HepG2 (cell line): ENCODE measurements around the gene CAMK2A. TPM values are rescaled to one million over a fixed set of nuclear protein-coding genes. Genes with fewer than 3 reads are reported as not detected.

Experiments
- CREB1 ChIP-seq, 2 experiments: fragments of 450-650 bp in 1 of 2; IDR thresholded peaks; 2 replicates each; pipeline ENCODE4 v1.6.1; 2016 to 2017; ENCODE audit warnings: control low read depth in 1 of 2, mild to moderate bottlenecking in 1 of 2, missing compliant biosample characterization in 1 of 2, missing genetic modification characterization in 1 of 2
- FOXA3 ChIP-seq: IDR thresholded peaks from 2 replicates; pipeline ENCODE4 v1.6.1; 2016; ENCODE audit warnings: missing genetic modification reagents, missing compliant biosample characterization
- HDAC2 ChIP-seq: sonication (generic); formaldehyde crosslinking; IDR thresholded peaks from 2 replicates; pipeline ENCODE4 v1.4.0; 2020; ENCODE audit warnings: missing genetic modification reagents
- MEIS2 ChIP-seq: sonication (generic); formaldehyde crosslinking; IDR thresholded peaks from 2 replicates; pipeline ENCODE4 v1.9.0; 2021; ENCODE audit warnings: mild to moderate bottlenecking, missing genetic modification reagents
- MTA1 ChIP-seq: sonication (generic); formaldehyde crosslinking; IDR thresholded peaks from 2 replicates; pipeline ENCODE4 v1.4.0; 2020; ENCODE audit warnings: missing genetic modification reagents, mild to moderate bottlenecking, borderline replicate concordance
- NCOR1 ChIP-seq: fragments of 200-600 bp; sonication (generic); IDR thresholded peaks from 2 replicates; pipeline ENCODE4 v1.7.0; 2017; ENCODE audit warnings: antibody characterized with exemption, low read length, borderline replicate concordance
- NFKB2 ChIP-seq: sonication (generic); formaldehyde crosslinking; IDR thresholded peaks from 2 replicates; pipeline ENCODE4 v1.4.0; 2020; ENCODE audit warnings: missing genetic modification reagents, borderline replicate concordance
- PHF21A ChIP-seq: sonication (generic); formaldehyde crosslinking; IDR thresholded peaks from 2 replicates; pipeline ENCODE4 v1.5.0; 2020; ENCODE audit warnings: mild to moderate bottlenecking, missing genetic modification reagents
- SIX1 ChIP-seq: sonication (generic); formaldehyde crosslinking; IDR thresholded peaks from 2 replicates; pipeline ENCODE4 v1.4.0; 2020; ENCODE audit warnings: missing genetic modification reagents, borderline replicate concordance
- SOX5 ChIP-seq: IDR thresholded peaks from 2 replicates; pipeline ENCODE4 v1.6.1; 2016; ENCODE audit warnings: borderline replicate concordance
- TCF7 ChIP-seq: sonication (generic); IDR thresholded peaks from 2 replicates; pipeline ENCODE4 v1.6.1; 2016; ENCODE audit warnings: antibody characterized with exemption, low read depth
- ZBTB20 ChIP-seq: sonication (generic); formaldehyde crosslinking; IDR thresholded peaks from 2 replicates; pipeline ENCODE4 v1.8.1; 2023; ENCODE audit warnings: missing genetic modification reagents, low read depth, mild to moderate bottlenecking, borderline replicate concordance
- ZFP36L2 ChIP-seq: sonication (generic); formaldehyde crosslinking; IDR thresholded peaks from 2 replicates; pipeline ENCODE4 v1.4.0; 2020; ENCODE audit warnings: missing genetic modification reagents
- ZNF12 ChIP-seq: sonication (generic); formaldehyde crosslinking; IDR thresholded peaks from 2 replicates; pipeline ENCODE4 v1.5.0; 2020; ENCODE audit warnings: missing genetic modification reagents
- ZNF263 ChIP-seq: sonication (generic); formaldehyde crosslinking; IDR thresholded peaks from 2 replicates; pipeline ENCODE4 v1.4.0; 2020; ENCODE audit warnings: missing genetic modification reagents
- ZNF496 ChIP-seq: sonication (generic); formaldehyde crosslinking; IDR thresholded peaks from 2 replicates; pipeline ENCODE4 v1.8.1; 2023; ENCODE audit warnings: mild to moderate bottlenecking, moderate library complexity, missing genetic modification reagents; ENCODE audit not compliant: insufficient replicate concordance
- ZNF501 ChIP-seq: sonication (generic); formaldehyde crosslinking; IDR thresholded peaks from 2 replicates; pipeline ENCODE4 v1.5.1; 2020; ENCODE audit warnings: mild to moderate bottlenecking, moderate library complexity, missing genetic modification reagents
- ZNF678 ChIP-seq: sonication (generic); formaldehyde crosslinking; IDR thresholded peaks from 2 replicates; pipeline ENCODE4 v1.4.0; 2020; ENCODE audit warnings: mild to moderate bottlenecking, missing genetic modification reagents
- polyA plus RNA-seq, 8 experiments: library from polyadenylated mRNA; depleted of rRNA in 3 of 8; stranded (reverse) in 7 of 8; unstranded in 1 of 8; fragments of >200 nt; fragmentation: Illumina TruSeq in 4 of 8; extraction: Trizol in 4 of 8; gene quantifications; 2 replicates each; pipeline versions ENCODE4 v1.2.1 to v1.2.3, GENCODE V29; 2011 to 2016; ENCODE audit warnings: low read depth in 4 of 8, missing spikeins in 1 of 8, mixed read lengths in 1 of 8; ENCODE audit not compliant: insufficient read depth in 1 of 8
- total RNA-seq, 5 experiments: library from RNA; depleted of rRNA; stranded (reverse); fragments of >200 nt; fragmentation: Illumina TruSeq; extraction: Trizol; gene quantifications; 2 replicates each; pipeline ENCODE4 v1.2.3, GENCODE V29; 2016; ENCODE audit warnings: low read depth in 1 of 5
- TF ChIP-seq, protein P1 (sequence below): sonication (generic); formaldehyde crosslinking; IDR thresholded peaks from 2 replicates; pipeline ENCODE4 v1.9.0; 2022; ENCODE audit warnings: low read depth, missing genetic modification reagents
- TF ChIP-seq, protein P2 (sequence below): sonication (generic); formaldehyde crosslinking; IDR thresholded peaks from 2 replicates; pipeline ENCODE4 v1.4.0; 2020; ENCODE audit warnings: mild to moderate bottlenecking, missing genetic modification reagents, borderline replicate concordance

CAMK2A gene
- total and polyA plus RNA-seq, 2 of the 13 experiments (the other 11 are each of a cell fraction or from before 2014, with no cell fraction given), result 0.11 TPM; not detected in 1

DNA sequence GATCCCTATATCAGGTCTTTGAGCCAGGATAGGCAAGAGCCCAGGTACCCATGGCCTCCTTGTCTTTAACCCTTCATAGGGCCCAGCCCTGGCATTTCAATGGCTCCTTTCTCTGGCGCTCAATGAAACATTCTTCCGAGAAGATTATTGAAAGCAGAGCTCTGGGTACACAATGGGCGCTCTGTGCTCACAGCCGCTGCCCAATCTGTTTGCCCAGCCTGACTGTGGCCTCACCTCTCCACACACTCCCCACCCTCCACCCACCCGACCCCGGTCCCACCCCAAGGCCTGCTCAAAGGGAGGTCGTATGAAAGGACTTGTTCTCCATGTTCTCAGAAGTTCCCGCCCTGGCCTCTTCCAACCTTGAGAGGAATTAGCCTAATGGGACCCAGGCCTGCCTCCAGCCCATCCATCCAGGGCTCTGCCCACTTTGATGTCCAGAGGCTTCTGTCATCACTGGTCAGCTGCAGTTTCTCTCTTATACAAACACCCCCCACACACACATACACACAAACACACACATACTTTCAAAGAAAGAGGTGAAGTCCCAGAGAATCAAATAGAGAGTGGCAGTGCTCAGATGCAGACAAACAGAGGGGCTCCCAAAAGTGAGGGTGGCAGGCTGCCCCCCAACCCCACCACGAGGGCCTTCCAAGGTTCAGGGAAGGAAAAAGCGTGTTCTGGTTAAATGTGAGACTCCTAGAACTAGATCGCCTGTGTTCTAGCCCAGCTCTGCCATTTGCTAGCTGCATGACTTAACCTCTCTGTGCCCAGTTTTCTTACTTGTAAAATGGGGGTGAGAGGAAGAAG, 18.2 kb upstream of the CAMK2A start (continued):
- TF ChIP-seq, protein P1, sequence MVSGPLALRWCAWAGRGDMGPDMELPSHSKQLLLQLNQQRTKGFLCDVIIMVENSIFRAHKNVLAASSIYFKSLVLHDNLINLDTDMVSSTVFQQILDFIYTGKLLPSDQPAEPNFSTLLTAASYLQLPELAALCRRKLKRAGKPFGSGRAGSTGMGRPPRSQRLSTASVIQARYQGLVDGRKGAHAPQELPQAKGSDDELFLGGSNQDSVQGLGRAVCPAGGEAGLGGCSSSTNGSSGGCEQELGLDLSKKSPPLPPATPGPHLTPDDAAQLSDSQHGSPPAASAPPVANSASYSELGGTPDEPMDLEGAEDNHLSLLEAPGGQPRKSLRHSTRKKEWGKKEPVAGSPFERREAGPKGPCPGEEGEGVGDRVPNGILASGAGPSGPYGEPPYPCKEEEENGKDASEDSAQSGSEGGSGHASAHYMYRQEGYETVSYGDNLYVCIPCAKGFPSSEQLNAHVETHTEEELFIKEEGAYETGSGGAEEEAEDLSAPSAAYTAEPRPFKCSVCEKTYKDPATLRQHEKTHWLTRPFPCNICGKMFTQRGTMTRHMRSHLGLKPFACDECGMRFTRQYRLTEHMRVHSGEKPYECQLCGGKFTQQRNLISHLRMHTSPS (CRISPR knock-in tag), result peak; percentile 69; the same call in 1 of the 2 replicates
- TF ChIP-seq ZNF12 (CRISPR knock-in tag) (0 out of 2 replicates have a peak, but pooled peaks have one; percentile 13), NCOR1 (peak; percentile 44; the same call in 1 of the 2 replicates), ZFP36L2 (CRISPR knock-in tag) (no peak), CREB1 (IDR thresholded peaks at IDR 0.05) (no peak), CREB1 (CRISPR knock-in tag; IDR thresholded peaks at IDR 0.05) (peak; percentile 46; the same call in 1 of the 2 replicates), PHF21A (CRISPR knock-in tag) (peak; percentile 80), ZNF496 (CRISPR knock-in tag) (no peak), ZNF501 (CRISPR knock-in tag) (no peak), SIX1 (CRISPR knock-in tag) (0 out of 2 replicates have a peak, but pooled peaks have one; percentile 24), MEIS2 (peak; percentile 34; the same call in 1 of the 2 replicates), ZBTB20 (CRISPR knock-in tag) (no peak), TCF7 (peak; percentile 96), ZNF678 (no peak), MTA1 (CRISPR knock-in tag) (peak; percentile 49; the same call in 1 of the 2 replicates), ZNF263 (no peak), NFKB2 (no peak), SOX5 (0 out of 2 replicates have a peak, but pooled peaks have one; percentile 23), FOXA3 (CRISPR knock-in tag) (peak; percentile 37; the same call in 1 of the 2 replicates), HDAC2 (CRISPR knock-in tag) (peak; percentile 50)
- TF ChIP-seq, protein P2, sequence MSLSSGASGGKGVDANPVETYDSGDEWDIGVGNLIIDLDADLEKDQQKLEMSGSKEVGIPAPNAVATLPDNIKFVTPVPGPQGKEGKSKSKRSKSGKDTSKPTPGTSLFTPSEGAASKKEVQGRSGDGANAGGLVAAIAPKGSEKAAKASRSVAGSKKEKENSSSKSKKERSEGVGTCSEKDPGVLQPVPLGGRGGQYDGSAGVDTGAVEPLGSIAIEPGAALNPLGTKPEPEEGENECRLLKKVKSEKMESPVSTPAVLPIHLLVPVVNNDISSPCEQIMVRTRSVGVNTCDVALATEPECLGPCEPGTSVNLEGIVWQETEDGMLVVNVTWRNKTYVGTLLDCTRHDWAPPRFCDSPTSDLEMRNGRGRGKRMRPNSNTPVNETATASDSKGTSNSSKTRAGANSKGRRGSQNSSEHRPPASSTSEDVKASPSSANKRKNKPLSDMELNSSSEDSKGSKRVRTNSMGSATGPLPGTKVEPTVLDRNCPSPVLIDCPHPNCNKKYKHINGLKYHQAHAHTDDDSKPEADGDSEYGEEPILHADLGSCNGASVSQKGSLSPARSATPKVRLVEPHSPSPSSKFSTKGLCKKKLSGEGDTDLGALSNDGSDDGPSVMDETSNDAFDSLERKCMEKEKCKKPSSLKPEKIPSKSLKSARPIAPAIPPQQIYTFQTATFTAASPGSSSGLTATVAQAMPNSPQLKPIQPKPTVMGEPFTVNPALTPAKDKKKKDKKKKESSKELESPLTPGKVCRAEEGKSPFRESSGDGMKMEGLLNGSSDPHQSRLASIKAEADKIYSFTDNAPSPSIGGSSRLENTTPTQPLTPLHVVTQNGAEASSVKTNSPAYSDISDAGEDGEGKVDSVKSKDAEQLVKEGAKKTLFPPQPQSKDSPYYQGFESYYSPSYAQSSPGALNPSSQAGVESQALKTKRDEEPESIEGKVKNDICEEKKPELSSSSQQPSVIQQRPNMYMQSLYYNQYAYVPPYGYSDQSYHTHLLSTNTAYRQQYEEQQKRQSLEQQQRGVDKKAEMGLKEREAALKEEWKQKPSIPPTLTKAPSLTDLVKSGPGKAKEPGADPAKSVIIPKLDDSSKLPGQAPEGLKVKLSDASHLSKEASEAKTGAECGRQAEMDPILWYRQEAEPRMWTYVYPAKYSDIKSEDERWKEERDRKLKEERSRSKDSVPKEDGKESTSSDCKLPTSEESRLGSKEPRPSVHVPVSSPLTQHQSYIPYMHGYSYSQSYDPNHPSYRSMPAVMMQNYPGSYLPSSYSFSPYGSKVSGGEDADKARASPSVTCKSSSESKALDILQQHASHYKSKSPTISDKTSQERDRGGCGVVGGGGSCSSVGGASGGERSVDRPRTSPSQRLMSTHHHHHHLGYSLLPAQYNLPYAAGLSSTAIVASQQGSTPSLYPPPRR (CRISPR knock-in tag), result peak; percentile 78; the same call in 1 of the 2 replicates
